CD4-positive, alpha-beta T cell treated with Interleukin-21 for 1 hour (primary cell): ENCODE measurements around the gene DMKN.
A peak's percentile ranks its signal among the peaks of the same experiment; 100 is the strongest.

Experiments
- DNase-seq: peaks from one replicate; pipeline ENCODE4 v3.0.0-alpha.2; 2020

DMKN gene

GRCh38 chr19:35458731-35459391 is 54.6 kb downstream of the DMKN start:
- no peak for DNase-seq

- DNase-seq = no peak
Measured at GRCh38 chr19:35458192-35458591, 55.3 kb downstream of the DMKN start.

- DNase-seq = no peak
Measured at GRCh38 chr19:35457173-35457572, 56.3 kb downstream of the DMKN start.

GRCh38 chr19:35455616-35456201 is 57.7 kb downstream of the DMKN start:
- DNase-seq = no peak

DNA sequence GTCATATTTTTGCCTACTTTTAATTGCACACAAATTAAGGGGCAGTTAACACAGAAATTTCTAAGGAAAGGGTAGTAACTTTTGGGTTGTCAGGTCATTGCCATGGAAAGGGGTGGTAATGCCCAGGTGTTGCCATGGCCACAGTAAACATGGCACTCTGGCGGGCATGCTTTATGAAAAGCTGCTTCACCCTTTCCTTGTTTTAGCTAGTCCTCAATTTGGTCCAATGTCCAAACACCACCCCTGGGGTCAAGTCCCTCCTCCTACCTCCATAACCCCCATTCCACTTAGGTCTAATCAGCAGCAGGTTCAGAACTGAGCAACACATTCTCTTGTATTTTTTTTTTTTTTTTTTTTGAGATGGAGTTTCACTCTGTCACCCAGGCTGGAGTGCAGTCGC is 58.8 kb downstream of the DMKN start:
- no peak for DNase-seq

- peak; percentile 43 for DNase-seq
Measured at GRCh38 chr19:35451338-35452096, 61.9 kb downstream of the DMKN start.

- no peak for DNase-seq
Measured at GRCh38 chr19:35449359-35450043, 63.9 kb downstream of the DMKN start.

DNA sequence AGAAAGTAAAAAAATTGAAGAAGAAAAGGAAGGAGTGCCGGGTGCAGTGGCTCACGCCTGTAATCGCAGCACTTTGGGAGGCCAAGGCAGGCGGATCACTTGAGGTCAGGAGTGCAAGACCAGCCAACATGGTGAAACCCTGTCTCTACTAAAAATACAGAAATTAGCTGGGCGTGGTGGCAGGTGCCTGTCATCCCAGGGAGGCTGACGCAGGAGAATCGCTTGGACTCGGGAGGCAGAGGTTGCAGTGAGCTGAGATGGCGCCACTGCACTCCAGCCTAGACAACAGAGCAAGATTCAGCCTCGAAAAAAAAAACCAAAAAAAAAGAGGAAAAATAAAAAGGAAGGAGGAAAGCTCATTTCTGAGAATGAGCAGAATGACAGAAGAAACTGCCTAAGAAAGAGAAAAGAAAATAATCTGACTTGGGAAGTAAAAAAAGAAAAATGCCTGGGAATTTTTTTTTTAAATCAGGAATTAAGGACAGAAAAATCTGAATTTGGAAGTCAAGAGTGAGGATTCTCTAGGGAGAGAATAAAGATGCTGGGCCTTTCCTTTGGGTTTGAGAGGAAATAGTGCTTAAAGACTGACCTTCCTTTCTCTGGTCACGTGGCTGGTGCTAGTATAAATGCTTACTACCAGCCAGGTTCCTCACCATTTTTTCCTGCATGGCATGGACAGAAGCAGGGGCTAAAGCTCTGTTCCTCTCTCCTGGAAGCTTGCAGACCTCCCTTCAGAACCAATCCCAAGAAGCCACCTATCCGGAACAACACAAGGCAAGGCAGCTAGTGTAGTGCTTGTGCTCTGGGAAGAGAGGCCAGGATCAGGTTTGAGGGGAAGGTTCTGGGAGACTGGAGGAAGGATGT is 65.6 kb downstream of the DMKN start, which contains the start of gene FFAR2:
FFAR2 (plus strand) TSS at position 652 of the 864 bp plus-strand sequence. CDS start 1,458 bp downstream, outside the sequence.
- DNase-seq = no peak
